Hepatic stellate cell (primary cell): ENCODE results near the gene TCEAL1.
A peak's percentile ranks its signal among the peaks of the same experiment; 100 is the strongest.
"Not testable (repeated sequence)": the region's sequence is repeated elsewhere in the genome, so short reads cannot be mapped to it uniquely, and the experiment has no call there.

Source experiments
- DNase-seq: peaks from one replicate; pipeline ENCODE4 v3.0.0; 2011; ENCODE audit warnings: low spot score

TCEAL1 gene

DNA sequence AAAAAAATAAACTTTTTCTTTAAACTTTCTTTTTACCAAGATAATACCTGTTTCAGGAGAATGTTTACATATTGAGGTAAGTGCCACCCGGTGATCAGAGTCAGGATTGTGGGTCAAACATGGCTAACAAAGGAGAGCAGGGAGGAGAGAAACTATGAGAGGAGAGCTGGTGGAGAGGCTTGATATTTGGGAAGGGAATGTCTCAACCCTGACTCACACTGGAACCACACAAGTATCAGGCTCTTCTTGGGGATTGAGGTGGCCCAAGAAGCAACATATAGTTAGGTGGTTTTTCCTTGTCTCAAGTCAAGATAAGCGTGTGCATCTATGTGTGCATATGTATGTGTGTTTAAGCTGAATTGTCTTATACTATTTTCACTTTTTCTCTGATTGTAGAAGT, 6.7 kb downstream of the TCEAL1 start:
- no peak for DNase-seq

DNA sequence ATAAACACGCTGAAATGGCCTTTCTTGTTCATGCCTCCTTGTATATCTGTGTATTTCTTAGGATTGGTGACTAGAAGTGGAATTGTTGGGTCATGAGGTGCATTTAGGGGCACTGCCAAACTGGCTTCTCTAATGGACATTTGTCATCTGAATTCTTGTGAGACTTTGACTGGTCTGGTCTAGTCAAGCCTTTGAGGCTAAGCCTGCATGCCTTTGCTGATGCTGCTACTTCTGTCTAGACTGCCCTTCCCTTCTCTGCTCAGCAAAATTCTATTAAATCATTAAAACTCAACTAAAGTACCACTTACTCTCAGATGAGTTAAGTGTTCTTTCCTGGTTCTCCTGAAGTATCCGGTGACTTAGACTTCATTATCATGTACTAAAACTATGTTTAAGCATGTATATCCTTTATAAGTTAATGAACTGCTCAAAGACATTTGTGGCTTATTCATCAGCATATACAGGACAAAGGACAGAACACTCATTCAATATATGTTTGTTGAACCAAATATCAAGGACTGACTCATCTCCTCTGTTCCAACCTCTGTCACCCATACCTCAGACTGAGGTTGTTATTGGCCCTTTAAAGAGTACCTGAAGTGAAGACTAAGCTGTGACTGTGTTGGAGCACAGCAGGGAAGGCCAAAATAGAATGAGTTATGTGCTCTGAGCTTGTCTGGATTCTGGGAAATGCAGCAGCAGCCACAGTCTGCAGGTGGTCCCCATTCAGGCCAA, 9.0 kb downstream of the TCEAL1 start:
- no peak for DNase-seq

GRCh38 chrX:103638479-103639346, 9.9 kb downstream of the TCEAL1 start:
- DNase-seq, result not testable (repeated sequence)

DNA sequence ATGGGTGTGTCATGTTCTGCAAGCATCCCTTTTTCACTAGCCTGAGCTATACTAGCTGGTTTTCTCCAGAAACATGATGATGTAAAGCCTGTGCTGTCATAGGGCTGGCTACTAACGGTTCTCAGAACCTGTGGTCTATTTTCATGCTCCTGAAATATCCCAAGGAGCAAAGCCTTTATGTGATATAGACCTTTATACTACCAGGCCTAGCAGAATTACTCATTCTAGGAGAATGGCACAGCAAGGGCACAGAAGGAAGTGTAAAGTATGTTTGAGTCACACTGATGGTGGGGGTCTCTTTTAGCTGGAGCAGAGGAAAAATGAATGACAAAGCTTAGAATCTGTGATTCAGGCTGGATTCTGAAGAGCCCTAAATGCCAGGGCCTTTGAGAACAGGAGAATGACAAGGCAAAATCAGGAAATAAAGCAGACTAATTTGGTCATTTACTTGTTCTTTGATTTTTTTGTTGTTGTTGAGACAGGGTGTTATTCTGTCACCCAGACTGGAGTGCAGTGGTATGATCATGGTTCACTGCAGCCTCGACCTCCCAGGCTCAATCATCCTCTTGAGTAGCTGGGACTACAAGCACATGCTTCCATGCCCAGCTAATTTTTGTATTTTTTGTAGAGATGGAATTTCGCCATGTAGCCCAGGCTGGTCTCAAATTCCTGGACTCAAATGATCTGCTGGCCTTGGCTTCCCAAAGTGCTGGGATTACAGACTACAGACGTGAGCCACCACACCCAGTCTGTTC, 11.8 kb downstream of the TCEAL1 start:
- DNase-seq, result no peak

- DNase-seq, result no peak
Measured at GRCh38 chrX:103644125-103644524, 15.3 kb downstream of the TCEAL1 start.

GRCh38 chrX:103647630-103648029, 18.9 kb downstream of the TCEAL1 start:
- no peak for DNase-seq

DNA sequence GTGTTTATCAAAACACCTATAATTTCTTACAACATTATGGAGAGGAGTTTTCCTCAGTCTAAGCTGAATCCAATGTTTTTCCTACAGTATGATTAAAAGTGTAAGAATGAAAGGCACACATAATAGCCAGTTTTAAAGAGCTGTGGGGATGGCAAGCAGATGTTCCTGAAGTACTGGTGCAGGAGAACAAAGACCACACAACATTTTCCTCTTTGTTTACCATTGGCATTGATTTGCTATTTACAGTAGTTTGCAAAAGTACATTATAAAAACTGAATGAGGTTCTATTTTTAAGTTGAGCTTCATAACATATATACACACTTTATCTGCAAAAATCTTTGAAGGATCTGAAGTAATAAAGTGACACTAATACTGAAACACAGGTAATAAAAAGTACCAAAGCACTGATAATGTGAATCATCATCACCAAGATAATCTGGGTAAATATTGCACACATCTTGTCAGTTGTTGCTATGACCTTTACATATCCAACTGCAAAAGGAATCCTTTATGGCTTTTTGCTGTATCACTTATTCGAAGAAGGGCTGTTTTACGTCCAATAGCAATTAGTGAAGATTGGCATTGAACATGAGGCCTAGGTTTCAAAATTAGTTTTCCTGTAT, 22.5 kb downstream of the TCEAL1 start:
- no peak for DNase-seq

DNA sequence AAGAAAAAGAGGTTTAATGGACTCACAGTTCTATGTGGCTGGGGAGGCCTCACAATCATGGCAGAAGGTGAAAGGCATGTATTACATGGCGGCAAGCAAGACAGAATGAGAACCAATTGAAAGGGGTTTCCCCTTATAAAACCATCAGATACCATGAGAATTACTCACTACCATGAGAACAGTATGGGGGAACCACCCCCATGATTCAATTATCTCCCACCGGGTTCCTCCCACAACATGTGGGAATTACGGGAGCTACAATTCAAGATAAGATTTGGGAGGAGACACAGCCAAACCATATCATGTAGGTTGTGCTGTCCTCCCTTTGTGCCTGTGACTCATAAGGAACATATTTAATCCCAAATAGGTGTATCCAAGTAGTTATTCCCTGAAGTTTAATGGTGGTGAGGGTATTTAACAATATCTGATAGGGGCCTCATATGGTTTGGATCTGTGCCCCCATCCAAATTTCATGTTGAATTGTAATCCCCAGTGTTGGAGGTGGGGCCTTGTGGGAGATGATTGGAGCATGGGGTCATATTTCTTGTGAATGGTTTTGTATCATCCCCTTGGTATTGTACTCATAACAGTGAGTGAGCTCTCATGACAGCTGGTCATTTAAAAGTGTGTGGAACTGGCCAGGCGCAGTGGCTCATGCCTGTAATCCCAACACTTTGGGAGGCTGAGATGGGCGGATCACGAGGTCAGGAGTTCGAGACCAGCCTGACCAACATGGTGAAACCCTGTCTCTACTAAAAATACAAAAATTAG, 26.6 kb downstream of the TCEAL1 start:
- not testable (repeated sequence) for DNase-seq

DNA sequence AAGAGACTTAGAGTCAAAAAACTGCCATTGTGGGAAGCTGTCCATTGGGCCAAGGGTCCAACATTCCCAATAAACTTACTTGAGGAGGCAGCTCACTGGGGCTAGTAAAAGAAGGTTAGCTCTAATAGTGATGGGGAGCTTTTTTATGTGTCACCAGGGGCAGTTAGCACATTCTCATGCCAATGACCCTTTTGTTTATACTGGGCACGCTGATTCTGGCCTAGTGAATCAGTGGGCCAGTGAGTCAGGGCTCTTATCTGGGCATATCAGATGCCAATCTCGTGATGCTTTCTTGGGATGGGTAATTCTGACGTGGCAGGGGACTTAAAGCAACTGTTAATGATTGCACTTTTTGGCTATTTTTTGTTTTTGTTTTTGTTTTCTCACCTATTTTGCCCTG, 27.8 kb downstream of the TCEAL1 start:
- DNase-seq, result peak; percentile 26

GRCh38 chrX:103657066-103657465, 28.3 kb downstream of the TCEAL1 start:
- not testable (repeated sequence) for DNase-seq

DNA sequence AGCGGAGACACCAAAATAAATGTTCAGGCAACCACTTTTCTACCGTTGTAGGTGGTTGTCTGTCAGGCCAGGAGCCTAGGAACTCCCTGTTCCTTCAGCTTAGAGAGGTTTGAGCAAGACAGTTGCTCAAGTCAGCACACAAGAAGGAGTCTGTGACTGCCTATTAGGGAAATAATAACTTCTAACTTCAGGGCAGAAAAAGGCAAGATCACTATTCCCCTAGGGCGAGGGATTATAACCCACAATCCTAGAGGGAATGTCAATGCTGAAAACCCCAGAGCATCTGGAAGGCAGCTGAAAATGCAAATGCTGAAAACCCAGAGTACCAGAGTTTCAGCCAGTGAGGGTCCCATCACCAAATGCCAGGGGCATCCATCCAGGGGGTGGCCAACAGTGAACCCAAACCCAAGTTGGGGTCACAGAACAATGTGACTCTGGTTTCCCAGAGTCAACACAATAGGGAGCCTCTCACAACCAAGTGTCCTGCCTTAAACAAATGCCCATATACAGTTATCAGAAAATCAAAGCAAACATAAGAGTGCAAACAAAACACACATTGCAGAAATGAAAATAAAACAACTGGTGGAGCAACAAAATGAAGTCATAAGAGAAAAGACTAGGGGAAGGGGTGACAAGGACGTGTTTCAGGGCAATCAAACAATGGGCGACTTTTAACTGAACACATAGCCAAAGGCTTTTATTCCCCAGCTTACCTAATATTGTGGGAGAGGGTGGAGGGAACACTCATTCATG, 30.1 kb downstream of the TCEAL1 start:
- no peak for DNase-seq

DNA sequence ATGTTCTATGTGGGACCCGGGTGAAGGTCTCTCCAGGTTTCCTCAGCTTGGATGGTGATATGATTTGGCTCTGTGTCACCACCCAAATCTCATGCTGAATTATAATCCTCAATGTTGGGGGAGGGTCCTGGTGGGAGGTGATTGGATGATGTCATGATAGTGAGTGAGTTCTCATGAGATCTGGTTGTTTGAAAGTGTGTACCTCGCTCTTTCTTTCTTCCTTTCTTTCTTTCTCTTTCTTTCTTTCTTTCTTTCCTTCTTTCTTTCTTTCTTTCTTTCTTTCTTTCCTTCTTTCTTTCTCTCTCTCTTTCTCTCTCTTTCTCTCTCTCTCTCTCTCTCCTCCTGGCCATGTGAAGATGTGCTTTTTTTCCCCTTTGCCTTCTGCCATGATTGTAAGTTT, 30.7 kb downstream of the TCEAL1 start:
- not testable (repeated sequence) for DNase-seq

- DNase-seq, result no peak
Measured at GRCh38 chrX:103663981-103664762, 35.4 kb downstream of the TCEAL1 start.

- DNase-seq, result no peak
Measured at GRCh38 chrX:103666202-103667107, 37.7 kb downstream of the TCEAL1 start.

GRCh38 chrX:103669745-103670144, 41.0 kb downstream of the TCEAL1 start:
- DNase-seq, result no peak

DNA sequence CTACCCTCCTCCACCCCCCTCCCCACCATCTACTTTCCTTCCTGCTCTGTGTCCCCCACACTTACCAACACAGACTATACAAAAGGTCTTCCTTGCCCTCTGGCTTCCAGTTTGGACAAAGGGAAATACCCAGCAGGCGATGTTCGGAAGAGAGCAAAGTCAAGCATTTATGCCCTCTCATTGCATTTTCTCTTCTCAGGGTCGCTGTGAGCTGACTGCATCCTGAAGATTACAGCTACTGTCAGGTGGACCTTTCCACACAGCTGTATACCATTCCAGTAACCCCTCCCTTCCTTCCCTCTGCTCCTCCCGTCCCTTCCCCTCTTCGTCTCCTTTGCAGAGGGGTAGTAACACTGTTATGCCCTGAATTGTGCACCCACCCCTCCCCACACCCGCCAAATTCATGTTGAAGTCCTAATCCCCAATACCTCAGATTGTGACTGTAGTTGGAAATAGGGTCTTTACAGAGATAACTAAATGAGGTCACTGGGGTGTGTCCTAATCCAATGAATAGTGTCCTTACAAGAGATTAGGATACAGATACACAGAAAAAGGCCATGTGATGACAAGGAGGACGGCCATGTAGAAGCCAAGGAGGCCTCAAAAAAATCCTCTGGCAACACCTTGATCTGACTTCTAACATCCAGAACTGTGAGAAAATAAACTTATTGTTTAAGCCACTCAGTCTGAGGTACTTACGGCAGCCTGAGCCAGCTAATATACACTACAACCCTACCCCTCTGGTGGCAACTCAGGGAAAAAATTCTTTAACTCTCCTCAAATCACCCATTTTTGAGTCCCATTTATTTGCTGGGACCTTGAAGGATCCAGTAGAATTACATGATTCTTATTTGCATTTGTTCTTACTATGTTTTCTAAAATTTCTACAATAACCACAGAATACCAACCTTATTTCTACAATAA, 46.0 kb downstream of the TCEAL1 start:
- DNase-seq, result no peak

DNA sequence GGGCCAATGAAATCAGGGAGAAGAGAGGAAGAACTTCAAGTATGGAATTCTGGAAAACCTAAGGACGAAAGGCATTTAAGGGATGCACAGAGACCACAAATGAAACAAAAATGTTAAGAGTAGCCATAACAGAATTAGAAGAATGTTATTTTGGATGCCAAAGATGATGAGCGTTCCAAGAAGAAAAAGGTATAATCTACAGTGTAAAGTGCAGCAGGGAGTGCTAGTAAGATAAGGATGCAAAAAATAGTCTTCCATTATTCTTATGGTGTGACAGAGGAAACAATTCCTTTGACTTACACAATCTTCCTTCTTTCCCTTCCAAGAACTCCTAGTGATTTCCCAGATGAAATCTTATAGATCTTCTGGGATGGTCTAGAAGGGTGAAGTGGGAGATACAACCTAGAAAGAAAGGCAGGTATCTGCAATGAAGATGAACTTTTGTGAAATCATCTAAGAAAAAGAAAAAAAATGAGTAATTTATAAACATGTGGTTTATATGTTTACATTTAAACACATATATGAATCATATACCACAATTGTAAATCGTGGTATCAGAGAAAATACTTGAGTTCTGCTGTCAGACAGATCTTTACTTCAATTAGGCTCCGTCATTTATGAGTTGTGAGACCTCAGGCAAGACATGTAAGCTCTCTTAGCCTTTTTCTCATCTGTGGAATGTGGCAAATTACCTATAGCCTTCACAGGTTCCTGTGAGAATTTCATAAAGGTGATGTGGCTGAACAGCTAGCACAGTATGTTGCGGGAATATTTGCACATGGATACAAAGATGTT, 49.6 kb downstream of the TCEAL1 start:
- no peak for DNase-seq
